ENCODE results near the gene CES4A.

The CES4A gene

GRCh38 chr16:67053767-67054334 is 65.5 kb downstream of the CES4A start:
- no peak for DNase-seq (ENCODE audit: low read depth)

GRCh38 chr16:67054901-67055300 is 66.5 kb downstream of the CES4A start:
- no peak for DNase-seq (ENCODE audit: low read depth)

GRCh38 chr16:67055712-67056487 is 67.5 kb downstream of the CES4A start:
- peak; percentile 99 for DNase-seq (ENCODE audit: low read depth)
